ENCODE results near the gene COG1. TPM values are rescaled to one million over a fixed set of nuclear protein-coding genes. Genes with fewer than 3 reads are reported as not detected.

The COG1 gene
- total and polyA plus RNA-seq, 12 donors = 27.1 to 97.2 (median 58.0) TPM

DNA sequence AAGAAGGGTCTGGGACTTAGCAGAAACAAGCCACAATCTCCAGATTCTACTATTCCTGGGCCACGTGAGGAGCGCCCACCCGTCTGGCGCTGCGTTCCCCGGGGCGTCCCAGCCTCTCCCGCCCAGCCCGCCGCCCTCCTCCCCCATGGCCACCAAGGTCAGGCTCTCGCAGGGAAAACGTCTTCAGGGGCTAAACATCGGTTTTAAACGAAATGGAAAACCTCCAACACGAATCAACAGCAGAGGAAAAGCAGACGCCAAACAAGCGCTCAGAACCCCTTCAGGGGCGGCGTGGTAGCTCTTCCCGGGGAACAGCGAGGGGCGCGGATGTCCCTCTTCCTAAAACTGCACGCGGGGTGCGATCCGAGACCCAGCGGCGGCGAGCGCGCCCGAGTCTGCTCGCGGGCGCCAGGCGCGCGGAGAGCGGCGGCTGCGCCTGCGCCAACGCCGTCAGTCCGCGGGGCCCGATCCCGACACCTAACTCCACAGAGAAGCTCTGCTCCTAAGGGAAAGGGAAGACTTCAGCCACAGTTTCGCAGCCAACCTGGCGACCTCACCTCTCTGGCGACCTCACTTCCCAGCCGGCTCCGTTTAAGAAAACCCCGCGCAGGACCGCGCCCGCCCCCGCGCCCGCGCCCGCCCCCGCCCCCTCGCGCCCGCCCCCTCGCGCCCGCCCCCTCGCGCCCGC lies 505 bp upstream of the COG1 start:
- Histone ChIP-seq H3K9me3 (no peaks in the 10 kb centered on the region), H3K36me3 (peaks cover 0 to 20% (median 11%) of the 10 kb centered on the region in 9 donors), H3K27ac (peak overlapping the region; percentile 34 to 96 (median 89)), H3K4me1 (peaks cover 3 to 25% (median 15%) of the 10 kb centered on the region in 9 donors), H3K4me3 (peak overlapping the region; percentile 67 to 98 (median 92)), H3K27me3 (no peaks in the 10 kb centered on the region)
- TF ChIP-seq, protein P1, sequence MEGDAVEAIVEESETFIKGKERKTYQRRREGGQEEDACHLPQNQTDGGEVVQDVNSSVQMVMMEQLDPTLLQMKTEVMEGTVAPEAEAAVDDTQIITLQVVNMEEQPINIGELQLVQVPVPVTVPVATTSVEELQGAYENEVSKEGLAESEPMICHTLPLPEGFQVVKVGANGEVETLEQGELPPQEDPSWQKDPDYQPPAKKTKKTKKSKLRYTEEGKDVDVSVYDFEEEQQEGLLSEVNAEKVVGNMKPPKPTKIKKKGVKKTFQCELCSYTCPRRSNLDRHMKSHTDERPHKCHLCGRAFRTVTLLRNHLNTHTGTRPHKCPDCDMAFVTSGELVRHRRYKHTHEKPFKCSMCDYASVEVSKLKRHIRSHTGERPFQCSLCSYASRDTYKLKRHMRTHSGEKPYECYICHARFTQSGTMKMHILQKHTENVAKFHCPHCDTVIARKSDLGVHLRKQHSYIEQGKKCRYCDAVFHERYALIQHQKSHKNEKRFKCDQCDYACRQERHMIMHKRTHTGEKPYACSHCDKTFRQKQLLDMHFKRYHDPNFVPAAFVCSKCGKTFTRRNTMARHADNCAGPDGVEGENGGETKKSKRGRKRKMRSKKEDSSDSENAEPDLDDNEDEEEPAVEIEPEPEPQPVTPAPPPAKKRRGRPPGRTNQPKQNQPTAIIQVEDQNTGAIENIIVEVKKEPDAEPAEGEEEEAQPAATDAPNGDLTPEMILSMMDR (IDR thresholded peaks at IDR 0.05) = no peak
- 0 to 1% methylated on average over 62 to 67 of the region's 74 CpGs for WGBS, 2 donors
- peak; percentile 64 to 73 for DNase-seq
- ATAC-seq = peak; percentile 73 to 84 (median 78)
- intact Hi-C loops (cut with DNase I) = loop anchor here in 6 of 10 donors (2.0 to 5.0 kb wide), 5 partner anchors 40 to 635 kb away; partner anchors contain the start of gene CDC42EP4 (in 1 of the 6)

DNA sequence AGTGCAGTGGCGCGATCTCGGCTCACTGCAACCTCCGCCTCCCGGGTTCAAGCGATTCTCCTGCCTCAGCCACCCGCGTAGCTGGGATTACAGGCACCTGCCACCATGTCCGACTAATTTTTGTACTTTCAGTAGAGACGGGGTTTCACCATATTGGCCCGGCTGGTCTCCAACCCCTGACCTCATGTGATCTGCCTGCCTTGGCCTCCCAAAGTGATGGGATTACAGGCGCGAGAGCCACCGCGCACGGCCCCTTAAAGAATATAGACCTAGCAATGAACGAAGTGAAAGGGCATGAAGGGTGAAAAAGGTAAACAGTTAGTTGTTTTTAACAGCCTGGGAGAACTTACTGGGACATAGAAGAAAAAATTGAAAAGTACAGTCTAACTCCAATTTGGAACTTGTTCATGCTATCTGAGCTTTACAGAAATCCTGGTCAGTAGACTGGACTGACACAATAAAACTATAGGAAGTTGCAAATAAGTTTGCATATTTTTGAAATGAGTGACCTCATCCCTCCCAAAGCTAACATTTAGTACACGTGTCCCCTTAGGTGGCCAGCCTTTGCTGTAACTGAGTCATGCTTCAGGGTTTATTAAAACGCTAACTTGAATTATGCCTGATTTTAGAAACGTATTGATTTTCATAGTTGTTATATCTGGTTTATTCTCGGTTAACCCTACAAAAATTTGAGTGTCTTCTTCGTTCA lies 1.8 kb downstream of the COG1 start:
- no peaks in the 10 kb centered on the region for H3K27me3 ChIP-seq
- no peak overlapping the region for H3K4me3 ChIP-seq
- H3K9me3 ChIP-seq = no peaks in the 10 kb centered on the region
- no peak overlapping the region for H3K27ac ChIP-seq
- ATAC-seq (no peak), DNase-seq (no peak)
- peaks cover 0 to 44% (median 30%) of the 10 kb centered on the region in 9 donors for H3K36me3 ChIP-seq
- 85 to 92% methylated on average over 22 of the region's 22 CpGs for WGBS, 2 donors
- TF ChIP-seq, protein P1 (IDR thresholded peaks at IDR 0.05) = no peak
- intact Hi-C loops (cut with DNase I) = loop anchor here in 6 of 10 donors (5.0 kb wide), 4 partner anchors 38 to 637 kb away; partner anchors contain the start of gene CDC42EP4 (in 1 of the 6)
- peaks cover 3 to 25% (median 15%) of the 10 kb centered on the region in 9 donors for H3K4me1 ChIP-seq

- H3K9me3 ChIP-seq = no peaks in the 10 kb centered on the region
- H3K36me3 ChIP-seq = peaks cover 0 to 62% (median 48%) of the 10 kb centered on the region in 9 donors
- no peaks in the 10 kb centered on the region for H3K27me3 ChIP-seq
- intact Hi-C loops (cut with DNase I) = loop anchor here in 1 of 10 donors (5.0 kb wide), 1 partner anchor 36 kb away; a partner anchor contains a TSS
- TF ChIP-seq, protein P1 (IDR thresholded peaks at IDR 0.05) = peak in 5 of 9 donors; percentile 6 to 55 (median 25)
- WGBS, 2 donors = 62 to 68% methylated on average over 13 of the region's 13 CpGs
- H3K4me3 ChIP-seq = no peak overlapping the region
- peaks cover 3 to 33% (median 16%) of the 10 kb centered on the region in 9 donors for H3K4me1 ChIP-seq
- DNase-seq (peak in 1 of 2 donors; percentile 39), ATAC-seq (no peak)
- H3K27ac ChIP-seq = no peak overlapping the region
Measured at GRCh38 chr17:73196500-73196899, 3.6 kb downstream of the COG1 start.

GRCh38 chr17:73197161-73197560 lies 4.3 kb downstream of the COG1 start:
- Histone ChIP-seq H3K9me3 (no peaks in the 10 kb centered on the region), H3K4me1 (peaks cover 3 to 31% (median 13%) of the 10 kb centered on the region in 9 donors), H3K27me3 (no peaks in the 10 kb centered on the region), H3K4me3 (no peak overlapping the region), H3K36me3 (peaks cover 0 to 68% (median 54%) of the 10 kb centered on the region in 9 donors), H3K27ac (no peak overlapping the region)
- TF ChIP-seq, protein P1 (IDR thresholded peaks at IDR 0.05) = no peak
- WGBS, 2 donors = 73% methylated on average over 5 of the region's 5 CpGs
- intact Hi-C loops (cut with DNase I) = loop anchor here in 1 of 10 donors (5.0 kb wide), 1 partner anchor 35 kb away; a partner anchor contains a TSS
- no peak for ATAC-seq
- no peak for DNase-seq
